GM12878 (cell line): ENCODE measurements around the gene TNFSF11. TPM values are rescaled to one million over a fixed set of nuclear protein-coding genes. Genes with fewer than 3 reads are reported as not detected.

Experiments used
- BCL3 ChIP-seq: IDR thresholded peaks from 2 replicates; pipeline ENCODE4 v1.6.1; 2011; ENCODE audit warnings: borderline replicate concordance, low read depth, mild to moderate bottlenecking, moderate library complexity, low read length; ENCODE audit not compliant: insufficient read depth, poor library complexity, severe bottlenecking
- E2F4 ChIP-seq: IDR thresholded peaks from 2 replicates; pipeline ENCODE4 v1.6.1; 2012; ENCODE audit warnings: low read depth, low read length, improper control_type of control experiment
- E2F8 ChIP-seq: fragments of 450-650 bp; IDR thresholded peaks from 2 replicates; pipeline ENCODE4 v1.6.1; 2018; ENCODE audit warnings: mild to moderate bottlenecking, low read depth, moderate library complexity; ENCODE audit not compliant: partially characterized antibody
- EP300 ChIP-seq, 2 experiments: fragments of 150-350 bp in 1 of 2; IDR thresholded peaks; 2 replicates each; pipeline ENCODE4 v1.6.1; 2011 to 2012; ENCODE audit warnings: low read depth in 2 of 2, low read length in 2 of 2, borderline replicate concordance in 1 of 2, improper control_type of control experiment in 1 of 2, inconsistent platforms in 1 of 2; ENCODE audit not compliant: control insufficient read depth in 1 of 2
- NBN ChIP-seq: fragments of 450-650 bp; IDR thresholded peaks from 2 replicates; pipeline ENCODE4 v1.6.1; 2016
- NRF1 ChIP-seq: conservative IDR thresholded peaks from 2 replicates; pipeline ENCODE4 v1.6.1; 2011; ENCODE audit warnings: mild to moderate bottlenecking, low read depth, low read length, improper control_type of control experiment
- PAX8 ChIP-seq: fragments of 450-650 bp; IDR thresholded peaks from 2 replicates; pipeline ENCODE4 v1.6.1; 2017; ENCODE audit warnings: mild to moderate bottlenecking, moderate library complexity
- polyA plus RNA-seq, 11 experiments: library from polyadenylated mRNA; depleted of rRNA in 4 of 11; unstranded in 6 of 11; stranded (reverse) in 5 of 11; fragments of >200 nt; fragmentation: Nextera tagmentation in 4 of 11; fragmentation: Illumina TruSeq in 1 of 11; extraction: Ambion mirVana in 4 of 11; extraction: Trizol in 1 of 11; gene quantifications; 1 replicate in 1 of 11; 2 replicates in 10 of 11; pipeline versions ENCODE4 v1.2.1 to v1.2.3, GENCODE V29; 2011 to 2016; ENCODE audit warnings: inconsistent platforms in 2 of 11, missing spikeins in 2 of 11, low read depth in 1 of 11
- total RNA-seq, 4 experiments: library from RNA; depleted of rRNA in 3 of 4; stranded (reverse); fragments of >200 nt in 3 of 4; fragmentation: Illumina TruSeq in 1 of 4; extraction: Trizol in 1 of 4; gene quantifications; 2 replicates each; pipeline versions ENCODE4 v1.2.1 to v1.2.3, GENCODE V29; 2013 to 2021
- TF ChIP-seq, protein P1 (sequence below): fragments of 450-650 bp; formaldehyde crosslinking; IDR thresholded peaks from 2 replicates; pipeline ENCODE4 v1.4.0; 2022; ENCODE audit warnings: mild to moderate bottlenecking, moderate library complexity
- TF ChIP-seq, protein P2 (sequence below): IDR thresholded peaks from 2 replicates; pipeline ENCODE4 v1.6.1; 2012; ENCODE audit warnings: mild to moderate bottlenecking, low read depth, low read length
- TF ChIP-seq, protein P3 (sequence below): fragments of 450-650 bp; IDR thresholded peaks from 2 replicates; pipeline ENCODE4 v1.6.1; 2017; ENCODE audit warnings: mild to moderate bottlenecking, moderate library complexity

Gene TNFSF11
- total and polyA plus RNA-seq, 10 of the 15 experiments (the other 5 are each of a cell fraction or from before 2014, with no cell fraction given): 0.86 to 14.8 (median 10.0) TPM

DNA sequence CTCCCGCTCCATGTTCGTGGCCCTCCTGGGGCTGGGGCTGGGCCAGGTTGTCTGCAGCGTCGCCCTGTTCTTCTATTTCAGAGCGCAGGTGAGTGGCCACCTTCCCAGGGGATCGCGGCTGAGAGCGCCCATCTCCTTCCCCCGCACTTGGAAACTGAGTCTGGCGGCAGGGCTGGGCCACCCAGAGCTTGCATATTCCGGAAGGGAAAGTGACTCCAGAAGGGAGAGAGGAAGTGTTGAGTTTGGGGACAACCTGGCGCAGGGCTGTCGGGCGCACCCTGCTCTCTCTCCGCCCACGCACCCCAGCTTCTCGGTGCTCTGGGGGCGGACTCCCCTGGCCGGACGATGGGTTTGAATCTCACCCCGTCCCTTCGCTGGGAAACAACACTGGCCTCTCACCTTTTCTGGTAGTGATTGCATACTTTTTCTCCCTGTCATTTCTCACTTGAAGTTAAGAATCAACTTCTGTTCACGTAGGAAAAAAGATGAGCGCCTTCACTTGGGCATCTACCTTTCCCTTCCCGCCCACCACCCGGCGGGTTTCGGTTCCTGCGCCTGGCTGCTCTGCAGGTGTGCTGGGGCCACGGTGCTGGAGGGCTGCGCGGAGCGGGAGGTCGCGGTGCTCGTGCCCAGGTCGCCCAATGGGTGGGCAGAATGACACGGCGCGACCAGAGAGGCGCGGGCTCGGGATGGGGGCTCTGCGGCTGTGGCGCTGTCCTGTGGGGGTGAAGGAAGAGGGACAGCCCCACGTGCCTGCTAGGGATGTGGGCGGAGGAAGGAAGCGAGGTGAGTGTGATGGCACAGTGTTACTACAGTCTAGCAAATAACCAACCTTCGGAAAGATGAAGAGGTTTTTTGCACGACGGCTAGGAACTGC, 721 bp downstream of the TNFSF11 start (continued):
- TF ChIP-seq, protein P1, sequence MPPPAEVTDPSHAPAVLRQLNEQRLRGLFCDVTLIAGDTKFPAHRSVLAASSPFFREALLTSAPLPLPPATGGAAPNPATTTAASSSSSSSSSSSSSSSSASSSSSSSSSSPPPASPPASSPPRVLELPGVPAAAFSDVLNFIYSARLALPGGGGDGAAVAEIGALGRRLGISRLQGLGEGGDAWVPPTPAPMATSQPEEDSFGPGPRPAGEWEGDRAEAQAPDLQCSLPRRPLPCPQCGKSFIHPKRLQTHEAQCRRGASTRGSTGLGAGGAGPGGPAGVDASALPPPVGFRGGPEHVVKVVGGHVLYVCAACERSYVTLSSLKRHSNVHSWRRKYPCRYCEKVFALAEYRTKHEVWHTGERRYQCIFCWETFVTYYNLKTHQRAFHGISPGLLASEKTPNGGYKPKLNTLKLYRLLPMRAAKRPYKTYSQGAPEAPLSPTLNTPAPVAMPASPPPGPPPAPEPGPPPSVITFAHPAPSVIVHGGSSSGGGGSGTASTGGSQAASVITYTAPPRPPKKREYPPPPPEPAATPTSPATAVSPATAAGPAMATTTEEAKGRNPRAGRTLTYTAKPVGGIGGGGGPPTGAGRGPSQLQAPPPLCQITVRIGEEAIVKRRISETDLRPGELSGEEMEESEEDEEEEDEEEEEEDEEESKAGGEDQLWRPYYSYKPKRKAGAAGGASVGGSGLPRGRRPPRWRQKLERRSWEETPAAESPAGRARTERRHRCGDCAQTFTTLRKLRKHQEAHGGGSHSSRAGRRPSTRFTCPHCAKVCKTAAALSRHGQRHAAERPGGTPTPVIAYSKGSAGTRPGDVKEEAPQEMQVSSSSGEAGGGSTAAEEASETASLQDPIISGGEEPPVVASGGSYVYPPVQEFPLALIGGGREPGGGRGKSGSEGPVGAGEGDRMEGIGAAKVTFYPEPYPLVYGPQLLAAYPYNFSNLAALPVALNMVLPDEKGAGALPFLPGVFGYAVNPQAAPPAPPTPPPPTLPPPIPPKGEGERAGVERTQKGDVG (CRISPR knock-in tag): no peak
- TF ChIP-seq NBN (peak; percentile 54; the same call in 1 of the 2 replicates), NRF1 (no peak), E2F8 (no peak), BCL3 (peak; percentile 38), PAX8 (no peak), EP300 (IDR thresholded peaks at IDR 0.05; ENCODE audit: borderline replicate concordance in 1 of 2, control insufficient read depth in 1 of 2, low read depth in 2 of 2, low read length in 2 of 2) (no peak), E2F4 (no peak)
- TF ChIP-seq, protein P2, sequence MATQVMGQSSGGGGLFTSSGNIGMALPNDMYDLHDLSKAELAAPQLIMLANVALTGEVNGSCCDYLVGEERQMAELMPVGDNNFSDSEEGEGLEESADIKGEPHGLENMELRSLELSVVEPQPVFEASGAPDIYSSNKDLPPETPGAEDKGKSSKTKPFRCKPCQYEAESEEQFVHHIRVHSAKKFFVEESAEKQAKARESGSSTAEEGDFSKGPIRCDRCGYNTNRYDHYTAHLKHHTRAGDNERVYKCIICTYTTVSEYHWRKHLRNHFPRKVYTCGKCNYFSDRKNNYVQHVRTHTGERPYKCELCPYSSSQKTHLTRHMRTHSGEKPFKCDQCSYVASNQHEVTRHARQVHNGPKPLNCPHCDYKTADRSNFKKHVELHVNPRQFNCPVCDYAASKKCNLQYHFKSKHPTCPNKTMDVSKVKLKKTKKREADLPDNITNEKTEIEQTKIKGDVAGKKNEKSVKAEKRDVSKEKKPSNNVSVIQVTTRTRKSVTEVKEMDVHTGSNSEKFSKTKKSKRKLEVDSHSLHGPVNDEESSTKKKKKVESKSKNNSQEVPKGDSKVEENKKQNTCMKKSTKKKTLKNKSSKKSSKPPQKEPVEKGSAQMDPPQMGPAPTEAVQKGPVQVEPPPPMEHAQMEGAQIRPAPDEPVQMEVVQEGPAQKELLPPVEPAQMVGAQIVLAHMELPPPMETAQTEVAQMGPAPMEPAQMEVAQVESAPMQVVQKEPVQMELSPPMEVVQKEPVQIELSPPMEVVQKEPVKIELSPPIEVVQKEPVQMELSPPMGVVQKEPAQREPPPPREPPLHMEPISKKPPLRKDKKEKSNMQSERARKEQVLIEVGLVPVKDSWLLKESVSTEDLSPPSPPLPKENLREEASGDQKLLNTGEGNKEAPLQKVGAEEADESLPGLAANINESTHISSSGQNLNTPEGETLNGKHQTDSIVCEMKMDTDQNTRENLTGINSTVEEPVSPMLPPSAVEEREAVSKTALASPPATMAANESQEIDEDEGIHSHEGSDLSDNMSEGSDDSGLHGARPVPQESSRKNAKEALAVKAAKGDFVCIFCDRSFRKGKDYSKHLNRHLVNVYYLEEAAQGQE: no peak
- TF ChIP-seq, protein P3, sequence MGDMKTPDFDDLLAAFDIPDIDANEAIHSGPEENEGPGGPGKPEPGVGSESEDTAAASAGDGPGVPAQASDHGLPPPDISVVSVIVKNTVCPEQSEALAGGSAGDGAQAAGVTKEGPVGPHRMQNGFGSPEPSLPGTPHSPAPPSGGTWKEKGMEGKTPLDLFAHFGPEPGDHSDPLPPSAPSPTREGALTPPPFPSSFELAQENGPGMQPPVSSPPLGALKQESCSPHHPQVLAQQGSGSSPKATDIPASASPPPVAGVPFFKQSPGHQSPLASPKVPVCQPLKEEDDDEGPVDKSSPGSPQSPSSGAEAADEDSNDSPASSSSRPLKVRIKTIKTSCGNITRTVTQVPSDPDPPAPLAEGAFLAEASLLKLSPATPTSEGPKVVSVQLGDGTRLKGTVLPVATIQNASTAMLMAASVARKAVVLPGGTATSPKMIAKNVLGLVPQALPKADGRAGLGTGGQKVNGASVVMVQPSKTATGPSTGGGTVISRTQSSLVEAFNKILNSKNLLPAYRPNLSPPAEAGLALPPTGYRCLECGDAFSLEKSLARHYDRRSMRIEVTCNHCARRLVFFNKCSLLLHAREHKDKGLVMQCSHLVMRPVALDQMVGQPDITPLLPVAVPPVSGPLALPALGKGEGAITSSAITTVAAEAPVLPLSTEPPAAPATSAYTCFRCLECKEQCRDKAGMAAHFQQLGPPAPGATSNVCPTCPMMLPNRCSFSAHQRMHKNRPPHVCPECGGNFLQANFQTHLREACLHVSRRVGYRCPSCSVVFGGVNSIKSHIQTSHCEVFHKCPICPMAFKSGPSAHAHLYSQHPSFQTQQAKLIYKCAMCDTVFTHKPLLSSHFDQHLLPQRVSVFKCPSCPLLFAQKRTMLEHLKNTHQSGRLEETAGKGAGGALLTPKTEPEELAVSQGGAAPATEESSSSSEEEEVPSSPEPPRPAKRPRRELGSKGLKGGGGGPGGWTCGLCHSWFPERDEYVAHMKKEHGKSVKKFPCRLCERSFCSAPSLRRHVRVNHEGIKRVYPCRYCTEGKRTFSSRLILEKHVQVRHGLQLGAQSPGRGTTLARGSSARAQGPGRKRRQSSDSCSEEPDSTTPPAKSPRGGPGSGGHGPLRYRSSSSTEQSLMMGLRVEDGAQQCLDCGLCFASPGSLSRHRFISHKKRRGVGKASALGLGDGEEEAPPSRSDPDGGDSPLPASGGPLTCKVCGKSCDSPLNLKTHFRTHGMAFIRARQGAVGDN: no peak
